HG03457 (cell line): ENCODE measurements around the gene PCSK1N.

Source experiments
- ATAC-seq: cut with Tn5 transposase; IDR thresholded peaks from one replicate; pipeline ENCODE4 v1.9.1; 2021; ENCODE audit warnings: moderate number of reproducible peaks; ENCODE audit not compliant: unreplicated experiment

PCSK1N gene

DNA sequence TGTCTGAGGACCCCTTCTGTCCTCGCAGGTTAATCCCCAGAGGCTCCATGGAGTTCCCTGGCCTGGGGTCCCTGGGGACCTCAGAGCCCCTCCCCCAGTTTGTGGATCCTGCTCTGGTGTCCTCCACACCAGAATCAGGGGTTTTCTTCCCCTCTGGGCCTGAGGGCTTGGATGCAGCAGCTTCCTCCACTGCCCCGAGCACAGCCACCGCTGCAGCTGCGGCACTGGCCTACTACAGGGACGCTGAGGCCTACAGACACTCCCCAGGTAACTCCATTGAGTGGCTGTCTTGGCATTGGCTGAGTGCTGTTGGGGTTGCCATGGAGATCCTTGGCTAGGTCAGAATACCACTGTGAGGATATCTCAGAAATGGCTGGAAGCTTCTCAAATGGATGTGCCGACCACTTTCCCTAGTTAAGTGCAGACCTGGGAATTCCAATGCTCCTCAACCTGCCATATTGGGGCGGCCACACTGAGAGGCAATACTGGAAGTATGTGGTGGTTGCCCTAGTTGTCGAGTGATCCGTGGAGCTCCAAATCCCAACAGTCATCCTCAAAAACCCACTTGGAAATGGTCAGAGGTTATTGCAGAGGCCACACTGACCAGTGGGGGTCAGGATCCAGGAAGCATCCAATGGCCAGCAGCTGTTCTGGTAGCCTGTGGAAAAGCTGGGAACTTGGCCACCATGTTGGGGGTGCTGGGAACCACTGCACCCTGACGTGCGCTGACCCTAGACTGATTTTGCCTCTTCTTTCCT is 44.2 kb downstream of the PCSK1N start:
- ATAC-seq = no peak

DNA sequence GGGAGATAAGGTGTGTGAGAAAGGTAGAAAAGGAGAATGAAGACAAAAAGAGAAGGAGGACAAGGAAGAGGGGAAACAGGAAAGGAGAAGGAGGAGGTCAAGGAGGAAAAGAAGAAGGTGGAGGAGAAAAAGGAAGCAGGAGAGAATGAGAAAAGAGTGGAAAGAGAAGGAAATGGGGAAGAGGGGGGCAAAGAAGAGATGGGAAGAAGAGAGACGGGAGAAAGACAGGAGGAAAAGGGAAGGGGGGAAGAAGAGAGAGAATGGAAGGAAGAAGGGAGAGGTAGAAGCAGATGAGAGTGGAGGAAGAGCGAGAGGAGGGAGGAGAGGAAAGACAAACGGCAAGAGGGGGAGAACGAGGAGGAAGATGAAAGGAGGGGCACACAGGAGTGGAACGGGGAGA is 44.9 kb downstream of the PCSK1N start:
- no peak for ATAC-seq

GRCh38 chrX:48789366-48790220 is 45.8 kb downstream of the PCSK1N start:
- ATAC-seq = no peak

DNA sequence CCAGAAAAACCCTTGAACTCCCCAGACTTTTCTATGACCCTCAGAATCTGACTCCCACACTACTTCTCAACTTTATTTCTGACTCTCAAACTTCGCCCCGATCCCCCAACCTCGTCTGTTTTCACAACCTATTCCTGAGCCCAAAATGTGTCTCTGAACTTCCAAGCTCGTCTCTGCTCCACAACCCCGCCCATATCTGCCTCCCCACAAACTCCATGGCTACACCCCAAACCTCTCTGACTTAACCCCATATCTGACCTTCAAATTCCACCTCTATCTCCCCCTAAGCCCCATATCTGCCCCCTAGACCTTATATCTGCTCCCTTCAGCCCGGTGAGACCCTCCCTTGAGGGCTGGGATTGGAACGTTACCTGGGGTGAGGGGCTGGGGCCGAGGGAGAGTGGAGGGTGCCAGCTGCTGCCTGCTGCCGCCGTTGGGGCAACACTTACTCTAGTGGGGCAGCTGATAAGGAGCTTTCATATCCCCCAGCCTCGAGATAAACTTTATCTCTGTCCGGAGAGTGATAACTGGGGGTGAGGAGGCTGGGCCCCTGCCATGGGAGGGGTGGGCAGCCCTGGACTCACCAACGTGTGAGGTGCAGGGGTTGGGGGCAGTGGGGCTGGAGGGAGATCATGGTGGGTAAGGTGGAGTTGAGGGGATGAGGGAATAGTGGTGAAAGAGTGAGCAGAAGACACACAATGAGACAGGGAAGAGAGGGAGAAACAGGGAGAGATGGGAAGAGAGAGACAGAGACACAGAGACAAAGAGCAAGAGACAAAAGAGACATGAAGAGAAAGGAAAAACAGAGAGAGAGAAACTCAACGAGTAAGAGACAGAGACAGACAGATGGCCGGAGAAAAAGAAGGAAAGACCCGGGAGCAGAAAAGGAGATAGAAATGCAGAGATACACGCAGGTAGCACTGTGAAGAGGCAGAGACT is 47.6 kb downstream of the PCSK1N start:
- no peak for ATAC-seq

GRCh38 chrX:48786825-48787504 is 48.4 kb downstream of the PCSK1N start:
- ATAC-seq = no peak

GRCh38 chrX:48786341-48786800 is 49.0 kb downstream of the PCSK1N start, which contains the start of gene GATA1:
TSS of gene GATA1 (plus strand) at chrX:48786590. CDS start at chrX:48791110, 4,520 bp downstream.
- no peak for ATAC-seq

- no peak for ATAC-seq
These were observed 49.7 kb downstream of the PCSK1N start for GRCh38 chrX:48785540-48786214.

GRCh38 chrX:48785186-48785539 is 50.2 kb downstream of the PCSK1N start:
- no peak for ATAC-seq

- no peak for ATAC-seq
These were observed 50.7 kb downstream of the PCSK1N start for GRCh38 chrX:48784726-48785125.

GRCh38 chrX:48782795-48783194 is 52.6 kb downstream of the PCSK1N start:
- no peak for ATAC-seq

DNA sequence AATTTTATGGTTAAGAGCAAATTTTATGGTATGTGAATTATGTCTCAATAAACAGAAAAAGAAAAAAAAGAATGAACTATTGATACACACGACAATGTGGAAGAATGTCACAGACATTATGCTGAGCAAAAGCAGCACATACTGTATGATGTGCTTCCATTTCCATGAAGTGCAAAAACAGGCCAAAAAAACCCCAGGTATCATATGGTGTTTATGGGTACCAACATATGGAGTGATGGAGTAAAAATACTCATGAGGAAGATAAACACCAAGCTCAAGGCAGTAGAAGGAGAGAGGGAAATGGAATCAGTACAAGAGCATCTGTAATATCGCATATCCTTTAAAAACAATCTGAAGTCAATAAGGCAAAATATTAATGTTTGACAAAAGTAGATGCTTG is 53.2 kb downstream of the PCSK1N start:
- no peak for ATAC-seq

- no peak for ATAC-seq
These were observed 53.7 kb downstream of the PCSK1N start for GRCh38 chrX:48781705-48782104.
